IMR-90 (cell line): ENCODE data around the gene FTO. TPM values are rescaled to one million over a fixed set of nuclear protein-coding genes. Genes with fewer than 3 reads are reported as not detected.

ENCODE experiments used
- ATAC-seq: fragments of 200-7000 bp; cut with Tn5 transposase; 2 replicates; pipeline ENCODE4 v1.9.1; 2020; ENCODE audit warnings: low read depth, mild to moderate bottlenecking, moderate library complexity
- BruUV-seq: library from RNA; stranded (reverse); fragments of 400-500 nt; replicated peaks from 2 replicates; lab custom pipeline; 2021; lab: Mats Ljungman, UMichigan
- CTCF ChIA-PET: fragments of 300-600 bp; formaldehyde crosslinking; extraction: SDS; loops from one replicate; lab custom pipeline; 2021; ENCODE audit warnings: antibody characterized with exemption; lab: Yijun Ruan, JAX
- POLR2A ChIA-PET: fragments of 300-600 bp; sonication (Branson Sonifier 250); formaldehyde crosslinking; loops from one replicate; lab custom pipeline; 2022; ENCODE audit warnings: antibody characterized with exemption; ENCODE audit not compliant: unreplicated experiment; lab: Charles Lee
- DNase-seq: peaks from one replicate; pipeline ENCODE4 v3.0.0; 2013
- H2AFZ ChIP-seq: replicated peaks from 2 replicates; pipeline ENCODE3; 2013; ENCODE audit warnings: low read length, mild to moderate bottlenecking; ENCODE audit not compliant: poor library complexity
- H2AK5ac ChIP-seq: 2 replicates; pipeline ENCODE4 v1.6.1; 2013; ENCODE audit warnings: low read depth, low read length, inconsistent platforms
- H2AK9ac ChIP-seq: replicated peaks from 2 replicates; pipeline ENCODE3; 2013; ENCODE audit warnings: mild to moderate bottlenecking, low read depth, low read length, moderate library complexity; ENCODE audit not compliant: poor library complexity
- H2BK120ac ChIP-seq: 2 replicates; pipeline ENCODE4 v1.6.1; 2013; ENCODE audit warnings: low read depth, low read length, inconsistent platforms
- H2BK15ac ChIP-seq: 3 replicates; pipeline ENCODE4 v1.6.1; 2013; ENCODE audit warnings: low read depth, low read length, inconsistent platforms
- H2BK20ac ChIP-seq: 2 replicates; pipeline ENCODE4 v1.6.1; 2013; ENCODE audit warnings: low read depth, mild to moderate bottlenecking, inconsistent platforms, low read length, moderate library complexity
- H2BK5ac ChIP-seq: 2 replicates; pipeline ENCODE4 v1.6.1; 2013; ENCODE audit warnings: mild to moderate bottlenecking, low read depth, low read length, inconsistent platforms; ENCODE audit not compliant: poor library complexity, severe bottlenecking
- H3K14ac ChIP-seq: replicated peaks from 2 replicates; pipeline ENCODE4 v1.6.1; 2013; ENCODE audit warnings: low read depth, low read length, inconsistent platforms
- H3K18ac ChIP-seq: 2 replicates; pipeline ENCODE4 v1.6.1; 2013; ENCODE audit warnings: low read depth, low read length, control low read depth
- H3K23ac ChIP-seq: 2 replicates; pipeline ENCODE4 v1.6.1; 2013; ENCODE audit warnings: low read depth, low read length, inconsistent platforms
- H3K27ac ChIP-seq: 2 replicates; pipeline ENCODE4 v1.5.1; 2013; ENCODE audit warnings: mild to moderate bottlenecking, control low read depth, low read length; ENCODE audit not compliant: insufficient read depth
- H3K27me3 ChIP-seq: 2 replicates; pipeline ENCODE4 v1.6.1; 2013; ENCODE audit warnings: low read length; ENCODE audit not compliant: control insufficient read depth, insufficient read depth
- H3K36me3 ChIP-seq: 2 replicates; pipeline ENCODE4 v1.6.1; 2013; ENCODE audit warnings: low read length, mixed read lengths; ENCODE audit not compliant: control insufficient read depth, insufficient read depth
- H3K4ac ChIP-seq: 2 replicates; pipeline ENCODE4 v1.6.1; 2013; ENCODE audit warnings: low read depth, low read length, inconsistent platforms
- H3K4me1 ChIP-seq: 2 replicates; pipeline ENCODE4 v1.6.1; 2013; ENCODE audit warnings: low read length, mixed read lengths; ENCODE audit not compliant: control insufficient read depth, insufficient read depth
- H3K4me2 ChIP-seq: 2 replicates; pipeline ENCODE4 v1.6.1; 2013; ENCODE audit warnings: low read depth, mild to moderate bottlenecking, control low read depth, low read length, moderate library complexity
- H3K4me3 ChIP-seq: 2 replicates; pipeline ENCODE4 v1.5.1; 2013; ENCODE audit warnings: low read depth, mild to moderate bottlenecking, control low read depth, low read length, moderate library complexity; ENCODE audit not compliant: insufficient read depth
- H3K56ac ChIP-seq: 2 replicates; pipeline ENCODE4 v1.6.1; 2013; ENCODE audit warnings: low read length, inconsistent platforms; ENCODE audit not compliant: insufficient read depth; ENCODE audit errors: extremely low read depth
- H3K79me1 ChIP-seq, 2 experiments: 2 replicates each; pipeline ENCODE4 v1.6.1; 2013; ENCODE audit warnings: low read length in 2 of 2, inconsistent platforms in 1 of 2, low read depth in 1 of 2
- H3K9ac ChIP-seq: 2 replicates; pipeline ENCODE4 v1.6.1; 2013; ENCODE audit warnings: low read depth, low read length, control low read depth
- H3K9me1 ChIP-seq: 2 replicates; pipeline ENCODE4 v1.6.1; 2013; ENCODE audit warnings: low read length, inconsistent platforms; ENCODE audit not compliant: insufficient read depth
- H3K9me3 ChIP-seq: 2 replicates; pipeline ENCODE4 v1.6.1; 2013; ENCODE audit warnings: low read length; ENCODE audit not compliant: control insufficient read depth, insufficient read depth
- H4K20me1 ChIP-seq: 2 replicates; pipeline ENCODE4 v1.6.1; 2013; ENCODE audit warnings: low read length, inconsistent platforms; ENCODE audit not compliant: insufficient read depth
- H4K5ac ChIP-seq: 2 replicates; pipeline ENCODE4 v1.6.1; 2013; ENCODE audit warnings: mild to moderate bottlenecking, low read depth, low read length, control low read depth
- H4K8ac ChIP-seq, 2 experiments: 2 replicates each; pipeline ENCODE4 v1.6.1; 2013; ENCODE audit warnings: low read depth in 2 of 2, low read length in 2 of 2, control low read depth in 1 of 2, inconsistent platforms in 1 of 2
- H4K91ac ChIP-seq: 2 replicates; pipeline ENCODE4 v1.6.1; 2013; ENCODE audit warnings: low read depth, low read length, inconsistent platforms; ENCODE audit not compliant: insufficient read depth
- BHLHE40 ChIP-seq: fragments of 150-350 bp; IDR thresholded peaks from 2 replicates; pipeline ENCODE4 v1.6.1; 2016; ENCODE audit warnings: mild to moderate bottlenecking, low read depth, low read length
- CEBPB ChIP-seq: IDR thresholded peaks from 2 replicates; pipeline ENCODE4 v1.6.1; 2012; ENCODE audit warnings: low read depth, low read length, improper control_type of control experiment
- ELK1 ChIP-seq: fragments of 150-350 bp; IDR thresholded peaks from 2 replicates; pipeline ENCODE4 v1.6.1; 2016; ENCODE audit warnings: low read depth, mild to moderate bottlenecking, low read length, moderate library complexity, borderline replicate concordance
- FOS ChIP-seq: fragments of 150-350 bp; IDR thresholded peaks from 2 replicates; pipeline ENCODE4 v1.6.1; 2016; ENCODE audit warnings: low read depth, low read length
- MAFK ChIP-seq: IDR thresholded peaks from 2 replicates; pipeline ENCODE4 v1.6.1; 2012; ENCODE audit warnings: low read depth, low read length, improper control_type of control experiment
- MAZ ChIP-seq: IDR thresholded peaks from 2 replicates; pipeline ENCODE4 v1.6.1; 2012; ENCODE audit warnings: low read depth, mild to moderate bottlenecking, low read length, improper control_type of control experiment, moderate library complexity, borderline replicate concordance
- MXI1 ChIP-seq: IDR thresholded peaks from 2 replicates; pipeline ENCODE4 v1.6.1; 2012; ENCODE audit warnings: low read depth, mild to moderate bottlenecking, low read length, moderate library complexity, borderline replicate concordance
- RFX5 ChIP-seq: IDR thresholded peaks from 2 replicates; pipeline ENCODE4 v1.8.0; 2012; ENCODE audit warnings: low read depth, mild to moderate bottlenecking, low read length, moderate library complexity
- SMC3 ChIP-seq: fragments of 150-350 bp; IDR thresholded peaks from 2 replicates; pipeline ENCODE4 v1.6.1; 2016; ENCODE audit warnings: low read depth, mild to moderate bottlenecking, antibody characterized with exemption, low read length, moderate library complexity
- WGBS, 2 experiments: methylation state at CpG; one replicate each; pipeline versions ENCODE4 v1.1.5 to v1.1.7; 2013; ENCODE audit warnings: missing lambda C conversion rate in 2 of 2; ENCODE audit not compliant: insufficient read length in 1 of 2; ENCODE audit errors: extremely low coverage in 2 of 2; 5-methylcytosine and 5-hydroxymethylcytosine counted together
- dilution Hi-C: fragments of 300-500 bp; cut with HindIII; formaldehyde crosslinking; loops from one replicate; pipeline ENCODE4 v1.14.3; 2018; ENCODE audit warnings: low sequenced_read_pairs; ENCODE audit not compliant: unreplicated experiment
- in situ Hi-C: fragments of 300-500 bp; cut with MboI; formaldehyde crosslinking; loops from 3 replicates; pipeline ENCODE4 v1.14.3; 2019; ENCODE audit warnings: low sequenced_read_pairs, inconsistent platforms, mixed read lengths
- intact Hi-C: fragments of 100-400 bp; cut with micrococcal nuclease; formaldehyde crosslinking; loops from 2 replicates; pipeline ENCODE4 v1.10.0; 2022
- polyA plus RNA-seq, 3 experiments: library from polyadenylated mRNA; depleted of rRNA; stranded (reverse); fragments of >200 nt; gene quantifications; 2 replicates each; pipeline ENCODE4 v1.2.3, GENCODE V29; 2012; ENCODE audit warnings: low replicate concordance in 1 of 3
- total RNA-seq: library from RNA; depleted of rRNA; stranded (reverse); fragments of >200 nt; gene quantifications from 2 replicates; pipeline ENCODE4 v1.2.3, GENCODE V29; 2012

The FTO gene
- total and polyA plus RNA-seq, 2 of the 4 experiments (the other 2 are of a cell fraction): 70.3 to 132 TPM

GRCh38 chr16:53779186-53779585 is 75.2 kb downstream of the FTO start:
- Histone ChIP-seq H3K36me3 (no peaks in the 10 kb centered on the region), H3K14ac (no peak overlapping the region), H2BK15ac (no peak overlapping the region), H2AK9ac (no peak overlapping the region), H3K9me1 (peaks cover 6% of the 10 kb centered on the region), H3K79me1 (peaks cover 39 to 54% of the 10 kb centered on the region in 2 experiments), H2BK20ac (no peak overlapping the region), H2AFZ (no peak overlapping the region), H3K4ac (no peak overlapping the region), H3K4me2 (no peak overlapping the region), H3K27ac (no peak overlapping the region), H4K5ac (no peak overlapping the region), H2BK120ac (no peak overlapping the region), H2BK5ac (no peak overlapping the region), H3K9ac (no peak overlapping the region), H4K20me1 (peaks cover 13% of the 10 kb centered on the region; the same call in 1 of the 2 replicates), H3K56ac (no peak overlapping the region), H3K4me1 (peaks cover 16% of the 10 kb centered on the region), H3K27me3 (no peaks in the 10 kb centered on the region), H3K9me3 (no peaks in the 10 kb centered on the region), H3K18ac (no peak overlapping the region), H2AK5ac (no peak overlapping the region), H4K91ac (no peak overlapping the region), H3K4me3 (no peak overlapping the region), H4K8ac (no peak overlapping the region), H3K23ac (no peak overlapping the region)
- no TSS peak for BruUV-seq
- DNase-seq: no peak
- ChIA-PET POLR2A (no interaction called here), CTCF (no interaction called here)
- WGBS, 2 experiments: no CpG with 5 or more reads among the region's 3 CpGs
- intact Hi-C loops: loop anchor here (5.0 to 10.0 kb wide), 3 partner anchors 38 to 506 kb away; partner anchors contain the start of gene IRX3
- dilution Hi-C loops: no loop called here
- TF ChIP-seq CEBPB (no peak), ELK1 (no peak), FOS (no peak), RFX5 (no peak), MAFK (no peak), MAZ (no peak), SMC3 (no peak), MXI1 (no peak), BHLHE40 (no peak)
- in situ Hi-C loops: no loop called here
- ATAC-seq: no peak
